Neural cell (in vitro differentiated cells): ENCODE data around the gene PIP5K1B. TPM values are rescaled to one million over a fixed set of nuclear protein-coding genes. Genes with fewer than 3 reads are reported as not detected.

Source experiments
- H2AFZ ChIP-seq: fragments of 200-600, 300-800 bp; sonication (generic), shearing (Covaris generic); 2 replicates; pipeline ENCODE4 v1.6.0; 2014; ENCODE audit warnings: low read depth, mild to moderate bottlenecking, antibody characterized with exemption, low read length, moderate library complexity
- H3F3A ChIP-seq: fragments of 200-600 bp; shearing (Covaris generic); 2 replicates; pipeline ENCODE4 v1.6.1; 2016; ENCODE audit warnings: mild to moderate bottlenecking, moderate library complexity, mixed read lengths, antibody characterized with exemption, low read length; ENCODE audit not compliant: insufficient read depth, poor library complexity, severe bottlenecking
- H3K27ac ChIP-seq: fragments of 200-600, 300-800 bp; sonication (generic), shearing (Covaris generic); 2 replicates; pipeline ENCODE4 v1.5.1; 2014; ENCODE audit warnings: mild to moderate bottlenecking, low read length, moderate library complexity
- H3K27me3 ChIP-seq: fragments of 300-800, 200-600 bp; sonication (generic), shearing (Covaris generic); 2 replicates; pipeline ENCODE4 v1.6.0; 2014; ENCODE audit warnings: mild to moderate bottlenecking, low read depth, low read length, moderate library complexity; ENCODE audit not compliant: insufficient read depth
- H3K36me3 ChIP-seq: fragments of 300-800, 200-600 bp; sonication (generic), shearing (Covaris generic); 2 replicates; pipeline ENCODE4 v1.5.1; 2014; ENCODE audit warnings: mild to moderate bottlenecking, antibody characterized with exemption, low read length, moderate library complexity; ENCODE audit not compliant: insufficient read depth
- H3K4me2 ChIP-seq: fragments of 300-800, 200-600 bp; sonication (generic), shearing (Covaris generic); 2 replicates; pipeline ENCODE4 v1.6.0; 2014; ENCODE audit warnings: mild to moderate bottlenecking, low read length
- H3K4me3 ChIP-seq: fragments of 300-800, 200-600 bp; sonication (generic), shearing (Covaris generic); 2 replicates; pipeline ENCODE4 v1.5.1; 2014; ENCODE audit warnings: mild to moderate bottlenecking, low read length, moderate library complexity
- H3K79me2 ChIP-seq: fragments of 200-600 bp; shearing (Covaris generic); replicated peaks from 2 replicates; pipeline ENCODE4 v1.6.0; 2014; ENCODE audit warnings: mild to moderate bottlenecking, low read length, moderate library complexity; ENCODE audit not compliant: insufficient read depth
- H3K9ac ChIP-seq: fragments of 300-800, 200-600 bp; sonication (generic), shearing (Covaris generic); 2 replicates; pipeline ENCODE4 v1.6.1; 2016; ENCODE audit warnings: mild to moderate bottlenecking, low read length, mixed read lengths
- H3K9me2 ChIP-seq: fragments of 200-600 bp; shearing (Covaris generic); 2 replicates; pipeline ENCODE4 v1.6.1; 2016; ENCODE audit warnings: mild to moderate bottlenecking, low read length, mixed read lengths; ENCODE audit not compliant: insufficient read depth
- H3K9me3 ChIP-seq: fragments of 200-600, 300-800 bp; sonication (generic), shearing (Covaris generic); 2 replicates; pipeline ENCODE4 v1.6.1; 2016; ENCODE audit warnings: mild to moderate bottlenecking, mixed run types, low read length, moderate library complexity, mixed read lengths
- H4K20me1 ChIP-seq: fragments of 200-600 bp; shearing (Covaris generic); 2 replicates; pipeline ENCODE4 v1.6.1; 2016; ENCODE audit warnings: mild to moderate bottlenecking, mixed run types; ENCODE audit not compliant: insufficient read depth
- EP300 ChIP-seq: fragments of 450-650 bp; conservative IDR thresholded peaks from 2 replicates; pipeline ENCODE4 v1.6.1; 2014; ENCODE audit warnings: antibody characterized with exemption, mild to moderate bottlenecking, moderate library complexity; ENCODE audit not compliant: poor library complexity, severe bottlenecking
- EZH2 ChIP-seq: fragments of 200-600, 300-800 bp; shearing (Covaris generic), sonication (generic); IDR thresholded peaks from 2 replicates; pipeline ENCODE4 v1.6.1; 2014; ENCODE audit warnings: antibody characterized with exemption, low read length, borderline replicate concordance, mild to moderate bottlenecking; ENCODE audit not compliant: insufficient read depth, poor library complexity, severe bottlenecking
- MXI1 ChIP-seq: fragments of 450-650 bp; conservative IDR thresholded peaks from 2 replicates; pipeline ENCODE4 v1.6.1; 2014; ENCODE audit warnings: antibody characterized with exemption, mild to moderate bottlenecking; ENCODE audit not compliant: poor library complexity, severe bottlenecking
- POLR2AphosphoS5 ChIP-seq: IDR thresholded peaks from 2 replicates; pipeline ENCODE4 v1.6.1; 2012
- RAD21 ChIP-seq: fragments of 450-650 bp; conservative IDR thresholded peaks from 2 replicates; pipeline ENCODE4 v1.6.1; 2014; ENCODE audit warnings: antibody characterized with exemption, mild to moderate bottlenecking, moderate library complexity
- REST ChIP-seq: IDR thresholded peaks from 2 replicates; pipeline ENCODE4 v1.6.1; 2012; ENCODE audit warnings: borderline replicate concordance
- SMC3 ChIP-seq: fragments of 450-650 bp; conservative IDR thresholded peaks from 2 replicates; pipeline ENCODE4 v1.6.1; 2014; ENCODE audit warnings: antibody characterized with exemption, mild to moderate bottlenecking, moderate library complexity; ENCODE audit not compliant: poor library complexity
- TAF1 ChIP-seq: IDR thresholded peaks from 2 replicates; pipeline ENCODE4 v1.6.1; 2012; ENCODE audit warnings: low read depth
- polyA plus RNA-seq: library from polyadenylated mRNA; depleted of rRNA; stranded (reverse); fragments of >200 nt; gene quantifications from 2 replicates; pipeline ENCODE4 v1.2.3, GENCODE V29; 2014
- TF ChIP-seq, protein P1 (sequence below): fragments of 450-650 bp; IDR thresholded peaks from 2 replicates; pipeline ENCODE4 v1.5.1; 2014; ENCODE audit warnings: antibody characterized with exemption, mild to moderate bottlenecking, moderate library complexity; ENCODE audit not compliant: poor library complexity, severe bottlenecking

The PIP5K1B gene
- polyA plus RNA-seq, 1 donor from 2014 or later = 1.5 TPM

DNA sequence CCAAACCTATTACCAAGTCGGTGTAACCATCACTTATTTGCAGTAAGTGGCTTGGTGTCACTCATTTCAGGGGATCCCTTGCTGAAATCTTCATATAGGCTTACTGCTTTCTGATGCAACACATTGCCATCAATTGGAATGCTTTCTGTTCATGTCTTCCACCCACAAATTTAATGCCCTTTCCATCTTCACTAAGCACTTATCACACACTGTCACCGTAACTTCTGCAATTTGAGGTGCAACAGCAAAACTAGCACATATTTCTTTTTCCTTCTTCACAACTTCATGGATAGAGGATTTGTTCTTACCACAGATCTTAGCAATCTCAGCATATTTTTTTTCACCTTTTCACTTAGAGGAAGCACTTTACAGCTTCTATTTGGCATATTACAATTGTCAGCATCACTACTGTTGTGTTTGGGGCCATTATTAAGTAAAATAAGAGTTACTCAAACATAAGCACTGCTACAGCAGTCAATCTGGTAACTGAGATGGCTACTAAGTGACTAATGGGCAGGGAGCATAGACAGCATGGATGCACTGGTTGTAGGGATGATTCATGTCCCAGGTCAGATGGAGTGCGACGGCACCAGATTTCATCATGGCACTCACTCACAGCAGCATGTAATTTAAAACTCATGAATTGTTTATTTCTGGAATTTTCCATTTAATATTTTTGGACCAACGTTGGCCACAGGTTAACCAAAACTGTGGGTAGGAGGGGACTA is 70.1 kb downstream of the PIP5K1B start:
- no peak overlapping the region for H3K9ac ChIP-seq
- no peak overlapping the region for H3K4me3 ChIP-seq
- H3F3A ChIP-seq = no peaks in the 10 kb centered on the region
- no peaks in the 10 kb centered on the region for H3K27me3 ChIP-seq
- no peaks in the 10 kb centered on the region for H3K9me2 ChIP-seq
- H3K27ac ChIP-seq = no peak overlapping the region
- no peaks in the 10 kb centered on the region for H3K79me2 ChIP-seq
- H4K20me1 ChIP-seq = no peaks in the 10 kb centered on the region
- H3K4me2 ChIP-seq = no peak overlapping the region
- no peak overlapping the region for H2AFZ ChIP-seq
- H3K36me3 ChIP-seq = no peaks in the 10 kb centered on the region
- H3K9me3 ChIP-seq = no peaks in the 10 kb centered on the region
- no peak for TF ChIP-seq TAF1
- TF ChIP-seq MXI1 = no peak
- TF ChIP-seq SMC3 = no peak
- TF ChIP-seq, protein P1, sequence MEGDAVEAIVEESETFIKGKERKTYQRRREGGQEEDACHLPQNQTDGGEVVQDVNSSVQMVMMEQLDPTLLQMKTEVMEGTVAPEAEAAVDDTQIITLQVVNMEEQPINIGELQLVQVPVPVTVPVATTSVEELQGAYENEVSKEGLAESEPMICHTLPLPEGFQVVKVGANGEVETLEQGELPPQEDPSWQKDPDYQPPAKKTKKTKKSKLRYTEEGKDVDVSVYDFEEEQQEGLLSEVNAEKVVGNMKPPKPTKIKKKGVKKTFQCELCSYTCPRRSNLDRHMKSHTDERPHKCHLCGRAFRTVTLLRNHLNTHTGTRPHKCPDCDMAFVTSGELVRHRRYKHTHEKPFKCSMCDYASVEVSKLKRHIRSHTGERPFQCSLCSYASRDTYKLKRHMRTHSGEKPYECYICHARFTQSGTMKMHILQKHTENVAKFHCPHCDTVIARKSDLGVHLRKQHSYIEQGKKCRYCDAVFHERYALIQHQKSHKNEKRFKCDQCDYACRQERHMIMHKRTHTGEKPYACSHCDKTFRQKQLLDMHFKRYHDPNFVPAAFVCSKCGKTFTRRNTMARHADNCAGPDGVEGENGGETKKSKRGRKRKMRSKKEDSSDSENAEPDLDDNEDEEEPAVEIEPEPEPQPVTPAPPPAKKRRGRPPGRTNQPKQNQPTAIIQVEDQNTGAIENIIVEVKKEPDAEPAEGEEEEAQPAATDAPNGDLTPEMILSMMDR = no peak
- TF ChIP-seq EZH2 = no peak
- TF ChIP-seq POLR2AphosphoS5 = no peak
- TF ChIP-seq EP300 = no peak
- no peak for TF ChIP-seq REST

DNA sequence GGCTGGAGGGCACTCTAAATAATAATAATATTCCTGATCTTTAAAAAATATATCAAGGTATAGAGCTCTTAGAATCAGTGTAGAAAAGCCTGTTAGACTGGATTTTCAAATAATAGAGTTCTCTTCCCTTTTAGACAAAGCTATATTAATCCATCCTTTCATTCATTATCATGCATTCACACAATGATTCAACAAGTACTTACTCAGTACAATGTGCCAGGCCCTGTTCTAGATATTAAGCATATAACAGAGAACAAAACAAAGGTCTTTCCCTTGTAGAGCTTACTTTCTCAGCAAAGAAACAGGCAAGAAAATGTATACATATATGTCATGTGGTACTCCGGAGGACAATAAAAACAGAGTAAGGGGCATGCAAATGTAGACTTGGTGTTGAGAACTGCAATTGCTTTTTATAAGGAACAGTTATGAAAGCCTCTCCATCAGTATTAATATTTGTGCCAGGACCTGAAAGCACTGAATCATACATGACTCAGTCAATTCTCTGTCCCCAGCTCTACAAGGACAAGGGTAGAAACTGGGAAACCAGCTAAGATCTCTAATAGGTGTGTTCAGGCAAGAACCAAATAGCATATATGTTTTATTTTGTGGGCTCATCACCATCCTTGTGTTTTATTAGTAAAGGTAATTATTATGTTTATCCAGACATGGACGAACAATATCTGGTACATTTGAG is 72.2 kb downstream of the PIP5K1B start:
- no peaks in the 10 kb centered on the region for H4K20me1 ChIP-seq
- TF ChIP-seq MXI1 (no peak), POLR2AphosphoS5 (no peak), SMC3 (no peak), TAF1 (no peak), REST (no peak), EP300 (no peak), RAD21 (no peak), EZH2 (no peak)
- TF ChIP-seq, protein P1 = no peak
- no peaks in the 10 kb centered on the region for H3K9me3 ChIP-seq
- H3F3A ChIP-seq = no peaks in the 10 kb centered on the region
- no peaks in the 10 kb centered on the region for H3K9me2 ChIP-seq
- H3K4me2 ChIP-seq = no peak overlapping the region
- no peak overlapping the region for H3K4me3 ChIP-seq
- H3K79me2 ChIP-seq = peaks cover 18% of the 10 kb centered on the region
- no peak overlapping the region for H2AFZ ChIP-seq
- H3K36me3 ChIP-seq = no peaks in the 10 kb centered on the region
- no peak overlapping the region for H3K9ac ChIP-seq
- no peaks in the 10 kb centered on the region for H3K27me3 ChIP-seq
- H3K27ac ChIP-seq = no peak overlapping the region
